Liver (tissue), 3 donors: Measurements from ENCODE around the gene RIC3.

Experiments
- CTCF ChIP-seq: fragments of 150-350 bp; IDR thresholded peaks from 2 replicates; pipeline ENCODE4 v1.5.1; 2017; ENCODE audit warnings: improper control_type of control experiment, low read depth, low read length; ENCODE audit not compliant: missing input control
- GABPA ChIP-seq, 2 donors: IDR thresholded peaks in 1 of 2; conservative IDR thresholded peaks in 1 of 2; 2 replicates each; pipeline ENCODE4 v1.6.1; 2016; ENCODE audit warnings: antibody characterized with exemption in 2 of 2, mild to moderate bottlenecking in 1 of 2, moderate library complexity in 1 of 2
- MAX ChIP-seq: IDR thresholded peaks from 2 replicates; pipeline ENCODE4 v1.6.1; 2016; ENCODE audit warnings: antibody characterized with exemption
- RAD21 ChIP-seq, 2 donors: IDR thresholded peaks; 2 replicates each; pipeline ENCODE4 v1.6.1; 2016; ENCODE audit warnings: antibody characterized with exemption in 2 of 2, mild to moderate bottlenecking in 2 of 2
- REST ChIP-seq: IDR thresholded peaks from 2 replicates; pipeline ENCODE4 v1.6.1; 2016; ENCODE audit warnings: antibody characterized with exemption, mild to moderate bottlenecking
- RXRA ChIP-seq, 2 donors: IDR thresholded peaks; 2 replicates each; pipeline ENCODE4 v1.6.1; 2017 to 2018; ENCODE audit warnings: antibody characterized with exemption in 2 of 2, mild to moderate bottlenecking in 1 of 2
- SP1 ChIP-seq: IDR thresholded peaks from 2 replicates; pipeline ENCODE4 v1.6.1; 2018; ENCODE audit warnings: antibody characterized with exemption, mild to moderate bottlenecking
- TAF1 ChIP-seq: conservative IDR thresholded peaks from 2 replicates; pipeline ENCODE4 v1.6.1; 2016; ENCODE audit warnings: antibody characterized with exemption, mild to moderate bottlenecking
- YY1 ChIP-seq: IDR thresholded peaks from 2 replicates; pipeline ENCODE4 v1.6.1; 2016; ENCODE audit warnings: antibody characterized with exemption, mild to moderate bottlenecking
- ZBTB33 ChIP-seq: IDR thresholded peaks from 2 replicates; pipeline ENCODE4 v1.6.1; 2016; ENCODE audit warnings: antibody characterized with exemption
- donor health status: healthy.
- donor health status: healthy.

- TF ChIP-seq CTCF (no peak), ZBTB33 (no peak), SP1 (no peak), MAX (no peak), RAD21 (IDR thresholded peaks at IDR 0.05) (no peak), TAF1 (no peak), REST (no peak), GABPA (IDR thresholded peaks at IDR 0.05 in 1 of 2, conservative IDR thresholded peaks at IDR 0.05 in 1 of 2) (no peak), YY1 (no peak), RXRA (IDR thresholded peaks at IDR 0.05) (no peak)
These were observed 33.0 kb upstream of the RIC3 start for GRCh38 chr11:8201644-8202365.
